HG03432 (cell line): Measurements from ENCODE around the gene C9orf153.
A peak's percentile ranks its signal among the peaks of the same experiment; 100 is the strongest.

ENCODE experiments used
- ATAC-seq: cut with Tn5 transposase; IDR thresholded peaks from one replicate; pipeline ENCODE4 v1.9.1; 2021; ENCODE audit warnings: mild to moderate bottlenecking, moderate library complexity; ENCODE audit not compliant: unreplicated experiment

C9orf153 gene

GRCh38 chr9:86272221-86272620 is 12.8 kb upstream of the C9orf153 start:
- ATAC-seq = no peak

DNA sequence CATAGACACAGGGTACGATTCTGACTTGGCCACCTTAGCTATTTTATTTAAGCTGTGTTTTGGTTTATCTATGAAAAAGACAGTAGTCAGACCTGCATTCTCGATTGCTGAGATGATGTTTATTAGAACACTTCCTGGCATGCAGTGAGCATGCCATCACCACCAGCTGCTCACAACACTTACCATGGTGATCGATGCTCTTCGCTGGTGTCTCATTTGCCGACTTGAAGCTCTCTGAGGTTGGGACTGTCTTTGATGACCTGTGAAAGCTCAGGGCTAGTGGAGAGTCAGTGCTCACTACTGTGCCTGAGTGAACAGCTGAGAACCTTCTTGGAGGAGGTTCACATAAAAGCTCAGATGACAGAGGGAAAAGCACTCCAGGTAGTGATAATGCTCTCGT is 4.4 kb upstream of the C9orf153 start:
- ATAC-seq = no peak

DNA sequence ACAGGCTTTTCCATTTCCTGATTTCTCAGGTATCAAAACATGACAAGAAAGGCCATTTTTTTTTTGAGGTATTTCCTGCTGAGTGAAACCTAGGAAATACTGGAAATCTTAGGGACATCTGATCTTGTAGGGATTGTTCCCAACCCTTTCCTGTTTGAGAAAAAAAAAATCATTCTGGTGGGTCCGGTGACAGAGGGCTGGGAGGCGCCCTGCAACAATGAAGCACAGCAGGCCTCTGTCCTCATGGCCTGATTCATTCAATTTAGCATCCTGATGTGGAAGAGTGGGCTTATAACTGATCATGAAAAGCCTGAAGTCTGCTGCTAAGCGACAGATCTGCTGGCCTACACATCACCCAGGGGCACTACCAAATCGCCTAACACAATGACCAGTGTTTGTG is 3.0 kb upstream of the C9orf153 start:
- ATAC-seq = no peak

- ATAC-seq = no peak
Measured at GRCh38 chr9:86257391-86257790, 2.1 kb downstream of the C9orf153 start.

GRCh38 chr9:86256653-86257052 is 2.8 kb downstream of the C9orf153 start:
- no peak for ATAC-seq

DNA sequence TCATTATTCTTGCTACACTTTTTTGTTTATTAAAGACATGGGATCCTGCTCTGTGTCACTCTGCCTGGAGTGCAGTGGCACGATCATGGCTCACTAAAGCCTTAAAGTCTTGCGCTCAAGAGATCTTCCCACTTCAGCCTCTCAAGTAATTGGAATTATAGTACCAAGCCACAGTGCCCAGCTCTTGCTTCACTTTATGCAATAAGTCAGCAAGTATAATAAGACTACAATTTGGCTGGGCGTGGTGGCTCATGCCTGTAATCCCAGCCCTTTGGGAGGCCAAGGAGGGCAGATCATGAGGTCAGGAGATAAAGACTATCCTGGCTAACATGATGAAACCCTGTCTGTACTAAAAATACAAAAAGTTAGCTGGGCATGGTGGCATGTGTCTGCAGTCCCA is 5.9 kb downstream of the C9orf153 start:
- ATAC-seq = no peak

DNA sequence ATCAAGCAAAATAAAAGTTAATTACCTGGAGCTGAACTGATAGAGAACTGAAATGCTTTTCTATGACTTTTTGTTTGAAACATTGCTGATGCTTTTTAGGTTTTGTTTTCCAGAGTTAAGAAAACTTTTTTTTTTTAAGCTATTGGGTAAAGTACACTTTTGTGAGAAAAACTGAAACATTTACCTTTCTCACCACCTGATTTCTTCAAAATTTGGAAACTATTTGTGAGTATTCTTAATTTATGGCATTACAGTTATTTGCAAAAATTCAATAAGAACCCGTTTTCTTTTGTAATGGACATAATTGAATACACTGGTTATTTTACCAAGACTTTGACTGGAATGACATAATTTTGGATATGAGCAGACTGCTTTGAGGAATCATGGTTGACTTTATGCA is 6.6 kb downstream of the C9orf153 start:
- ATAC-seq = no peak

GRCh38 chr9:86250123-86250522 is 9.3 kb downstream of the C9orf153 start:
- no peak for ATAC-seq

DNA sequence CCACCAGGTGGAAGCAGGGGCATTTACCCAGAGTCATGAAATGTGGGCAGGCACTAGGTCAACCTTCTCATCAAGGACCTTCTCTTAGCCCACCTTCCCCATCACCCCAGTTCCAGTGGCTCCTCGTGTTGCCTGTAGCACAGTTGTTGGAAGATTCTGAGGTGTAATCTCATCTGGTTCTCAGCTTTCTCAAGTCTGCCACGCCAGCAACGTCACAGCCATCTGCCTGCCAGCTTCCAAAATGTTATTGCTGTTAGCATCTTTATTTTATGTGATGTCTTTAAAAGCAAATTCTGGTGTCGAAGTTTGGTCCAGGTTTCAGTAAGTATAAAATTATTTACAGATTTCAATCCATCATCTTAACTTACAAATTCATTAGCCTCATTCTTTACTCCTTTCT is 10.7 kb downstream of the C9orf153 start:
- no peak for ATAC-seq

DNA sequence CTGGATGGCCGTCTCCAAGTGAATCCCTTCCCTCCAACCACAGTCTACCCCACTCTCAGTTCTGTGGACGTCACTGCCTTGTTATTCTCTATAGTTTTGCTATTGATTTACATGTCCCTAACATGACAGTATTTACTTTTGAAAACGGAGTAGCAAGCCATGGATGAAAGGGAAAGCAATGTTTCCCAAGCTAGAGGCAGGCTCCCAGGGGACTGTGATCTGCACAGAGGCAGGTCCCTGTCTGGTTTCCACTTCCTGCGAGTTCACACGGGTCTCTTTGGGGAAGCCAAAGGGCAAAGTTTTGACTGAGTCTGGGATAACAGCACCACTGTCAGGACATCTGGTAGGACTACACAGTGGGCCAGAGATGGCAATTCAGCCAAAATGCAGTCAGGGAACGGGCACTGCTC is 12.7 kb downstream of the C9orf153 start:
- ATAC-seq = peak; percentile 95

DNA sequence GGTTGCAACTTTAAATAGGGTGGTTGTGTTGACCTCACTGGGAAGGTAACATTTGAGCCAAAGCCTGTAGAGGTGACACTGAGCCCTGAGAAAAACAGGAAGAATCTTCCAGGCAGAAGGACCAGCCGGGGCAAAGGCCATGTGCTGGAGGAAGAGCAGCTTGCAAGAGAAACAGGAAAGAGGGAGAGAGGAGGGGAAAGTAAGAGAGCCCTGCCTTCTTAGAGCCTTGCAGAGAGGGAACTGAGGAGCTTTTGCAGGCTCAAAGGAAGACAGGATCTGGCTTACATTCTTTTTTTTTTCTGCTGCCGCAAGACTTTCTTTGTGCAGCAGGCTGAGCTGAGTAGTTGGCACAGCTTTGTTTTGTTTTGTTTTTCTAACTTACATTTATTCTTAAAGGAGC is 17.4 kb downstream of the C9orf153 start:
- no peak for ATAC-seq

DNA sequence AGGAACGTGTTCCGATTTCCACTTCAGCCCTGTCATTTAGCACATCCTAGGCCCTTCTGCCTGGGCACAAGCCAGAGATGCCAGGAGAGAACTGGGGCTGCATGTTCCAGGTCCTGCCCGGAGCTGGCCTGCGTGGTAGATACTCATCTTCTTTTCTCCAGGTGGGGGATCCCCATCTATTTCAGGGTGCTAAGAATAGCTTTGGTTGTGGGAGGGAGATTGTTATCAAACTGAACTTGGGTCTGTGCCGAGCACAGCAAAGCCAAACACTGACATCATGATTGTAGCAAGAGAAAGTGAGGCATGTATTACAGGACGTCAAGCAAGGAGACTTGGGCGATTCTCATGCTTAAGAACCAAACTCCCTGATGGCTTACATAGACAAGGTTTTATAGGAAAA is 18.2 kb downstream of the C9orf153 start:
- ATAC-seq = no peak

DNA sequence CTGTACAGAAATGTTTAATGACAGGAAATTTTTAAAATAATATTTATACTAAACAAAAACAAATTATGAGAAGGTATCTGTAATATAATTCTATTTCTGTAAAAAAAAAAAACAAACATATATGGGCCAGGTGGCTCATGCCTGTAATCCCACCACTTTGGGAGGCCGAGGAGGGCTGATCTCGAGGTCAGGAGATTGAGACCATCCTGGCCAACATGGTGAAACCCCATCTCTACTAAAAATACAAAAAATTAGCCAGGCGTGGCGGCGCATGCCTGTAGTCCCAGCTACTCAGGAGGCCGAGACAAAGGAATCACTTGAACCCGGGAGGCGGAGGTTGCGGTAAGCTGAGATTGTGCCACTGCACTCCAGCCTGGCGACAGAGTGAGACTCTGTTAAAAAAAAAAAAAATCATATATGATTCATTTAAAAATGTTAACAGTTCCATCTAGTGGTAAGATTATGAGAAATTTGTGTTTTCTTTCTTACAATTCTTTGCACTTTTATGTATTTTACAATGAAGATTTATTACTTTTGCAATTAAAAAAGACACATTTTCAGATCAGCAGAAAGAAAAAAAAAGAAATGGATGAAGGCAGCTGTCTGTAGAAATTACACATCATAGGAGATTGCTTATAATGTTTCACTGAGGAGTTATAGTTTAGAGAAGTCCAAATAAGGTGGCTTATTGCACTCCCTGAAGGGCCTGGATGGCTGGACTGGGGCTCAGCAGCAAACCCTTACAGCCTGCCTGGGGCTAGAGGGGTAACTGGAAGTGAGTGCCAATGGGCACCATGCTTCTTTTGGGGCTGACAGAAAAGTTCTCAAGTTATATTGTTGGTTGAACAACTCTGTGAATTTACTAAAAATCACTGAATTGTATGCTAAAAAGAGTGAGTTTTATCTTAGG is 20.3 kb downstream of the C9orf153 start:
- ATAC-seq = no peak

GRCh38 chr9:86230858-86231257 is 28.6 kb downstream of the C9orf153 start:
- ATAC-seq = no peak

DNA sequence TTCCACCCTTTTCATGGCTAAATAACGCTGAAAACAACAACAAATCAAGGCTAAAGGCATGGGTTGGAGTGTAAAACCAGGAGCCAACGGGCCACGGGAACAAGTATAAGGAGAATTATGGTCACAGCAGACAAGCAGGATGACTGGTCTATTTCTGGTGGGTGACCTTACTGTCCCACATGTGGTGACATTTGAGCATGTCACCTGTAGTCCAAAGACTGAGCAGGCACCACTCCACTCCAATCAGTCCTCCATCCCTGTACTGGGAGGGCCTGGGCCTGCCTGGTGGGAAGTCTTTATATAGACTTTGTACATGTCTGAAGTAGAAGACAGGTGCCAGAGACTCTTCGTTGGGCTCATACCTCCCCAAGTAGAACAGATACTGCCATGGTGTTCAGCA is 36.8 kb downstream of the C9orf153 start:
- no peak for ATAC-seq

- no peak for ATAC-seq
Measured at GRCh38 chr9:86219606-86220005, 39.9 kb downstream of the C9orf153 start.

GRCh38 chr9:86217076-86217755 is 42.2 kb downstream of the C9orf153 start:
- ATAC-seq = no peak

- ATAC-seq = no peak
Measured at GRCh38 chr9:86207193-86207592, 52.3 kb downstream of the C9orf153 start.

- ATAC-seq = peak; percentile 84
Measured at GRCh38 chr9:86202338-86202882, 57.0 kb downstream of the C9orf153 start.

GRCh38 chr9:86201474-86202337 is 57.8 kb downstream of the C9orf153 start:
- ATAC-seq = peak; percentile 8

DNA sequence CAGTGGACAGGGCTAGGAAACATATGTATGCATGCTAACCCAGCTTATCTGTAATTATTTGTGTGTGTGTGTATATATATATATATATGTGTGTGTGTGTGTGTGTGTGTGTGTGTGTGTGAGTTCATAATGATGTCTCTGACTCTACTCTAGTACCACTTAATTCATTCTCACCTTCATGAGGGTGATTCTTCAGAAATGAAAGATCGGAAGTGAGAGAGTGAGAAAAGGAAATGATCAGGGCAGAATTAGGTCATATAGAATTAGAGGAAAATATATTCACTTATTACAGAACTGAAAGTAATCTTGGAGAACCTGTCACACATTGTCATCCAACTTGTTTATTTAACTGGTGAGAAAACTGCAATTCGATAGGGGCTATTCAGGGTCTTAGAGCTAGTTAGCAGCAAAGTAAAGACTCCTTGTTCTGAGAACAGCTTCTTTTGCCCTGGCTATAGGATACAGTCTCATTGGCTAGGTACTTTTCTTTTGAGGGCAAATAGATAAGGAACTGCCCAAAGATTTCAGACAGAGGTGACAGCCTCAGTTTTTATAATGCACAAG is 58.8 kb downstream of the C9orf153 start:
- peak; percentile 67 for ATAC-seq
